Neural cell (in vitro differentiated cells): ENCODE measurements around the gene NOC2L. TPM values are rescaled to one million over a fixed set of nuclear protein-coding genes. Genes with fewer than 3 reads are reported as not detected.

Experiments used
- H2AFZ ChIP-seq: fragments of 200-600, 300-800 bp; sonication (generic), shearing (Covaris generic); 2 replicates; pipeline ENCODE4 v1.6.0; 2014; ENCODE audit warnings: low read depth, mild to moderate bottlenecking, antibody characterized with exemption, low read length, moderate library complexity
- H3F3A ChIP-seq: fragments of 200-600 bp; shearing (Covaris generic); 2 replicates; pipeline ENCODE4 v1.6.1; 2016; ENCODE audit warnings: mild to moderate bottlenecking, moderate library complexity, mixed read lengths, antibody characterized with exemption, low read length; ENCODE audit not compliant: insufficient read depth, poor library complexity, severe bottlenecking
- H3K27ac ChIP-seq: fragments of 200-600, 300-800 bp; sonication (generic), shearing (Covaris generic); 2 replicates; pipeline ENCODE4 v1.5.1; 2014; ENCODE audit warnings: mild to moderate bottlenecking, low read length, moderate library complexity
- H3K27me3 ChIP-seq: fragments of 300-800, 200-600 bp; sonication (generic), shearing (Covaris generic); 2 replicates; pipeline ENCODE4 v1.6.0; 2014; ENCODE audit warnings: mild to moderate bottlenecking, low read depth, low read length, moderate library complexity; ENCODE audit not compliant: insufficient read depth
- H3K36me3 ChIP-seq: fragments of 300-800, 200-600 bp; sonication (generic), shearing (Covaris generic); 2 replicates; pipeline ENCODE4 v1.5.1; 2014; ENCODE audit warnings: mild to moderate bottlenecking, antibody characterized with exemption, low read length, moderate library complexity; ENCODE audit not compliant: insufficient read depth
- H3K4me2 ChIP-seq: fragments of 300-800, 200-600 bp; sonication (generic), shearing (Covaris generic); 2 replicates; pipeline ENCODE4 v1.6.0; 2014; ENCODE audit warnings: mild to moderate bottlenecking, low read length
- H3K4me3 ChIP-seq: fragments of 300-800, 200-600 bp; sonication (generic), shearing (Covaris generic); 2 replicates; pipeline ENCODE4 v1.5.1; 2014; ENCODE audit warnings: mild to moderate bottlenecking, low read length, moderate library complexity
- H3K79me2 ChIP-seq: fragments of 200-600 bp; shearing (Covaris generic); replicated peaks from 2 replicates; pipeline ENCODE4 v1.6.0; 2014; ENCODE audit warnings: mild to moderate bottlenecking, low read length, moderate library complexity; ENCODE audit not compliant: insufficient read depth
- H3K9ac ChIP-seq: fragments of 300-800, 200-600 bp; sonication (generic), shearing (Covaris generic); 2 replicates; pipeline ENCODE4 v1.6.1; 2016; ENCODE audit warnings: mild to moderate bottlenecking, low read length, mixed read lengths
- H3K9me2 ChIP-seq: fragments of 200-600 bp; shearing (Covaris generic); 2 replicates; pipeline ENCODE4 v1.6.1; 2016; ENCODE audit warnings: mild to moderate bottlenecking, low read length, mixed read lengths; ENCODE audit not compliant: insufficient read depth
- H3K9me3 ChIP-seq: fragments of 200-600, 300-800 bp; sonication (generic), shearing (Covaris generic); 2 replicates; pipeline ENCODE4 v1.6.1; 2016; ENCODE audit warnings: mild to moderate bottlenecking, mixed run types, low read length, moderate library complexity, mixed read lengths
- H4K20me1 ChIP-seq: fragments of 200-600 bp; shearing (Covaris generic); 2 replicates; pipeline ENCODE4 v1.6.1; 2016; ENCODE audit warnings: mild to moderate bottlenecking, mixed run types; ENCODE audit not compliant: insufficient read depth
- EP300 ChIP-seq: fragments of 450-650 bp; conservative IDR thresholded peaks from 2 replicates; pipeline ENCODE4 v1.6.1; 2014; ENCODE audit warnings: antibody characterized with exemption, mild to moderate bottlenecking, moderate library complexity; ENCODE audit not compliant: poor library complexity, severe bottlenecking
- EZH2 ChIP-seq: fragments of 200-600, 300-800 bp; shearing (Covaris generic), sonication (generic); IDR thresholded peaks from 2 replicates; pipeline ENCODE4 v1.6.1; 2014; ENCODE audit warnings: antibody characterized with exemption, low read length, borderline replicate concordance, mild to moderate bottlenecking; ENCODE audit not compliant: insufficient read depth, poor library complexity, severe bottlenecking
- MXI1 ChIP-seq: fragments of 450-650 bp; conservative IDR thresholded peaks from 2 replicates; pipeline ENCODE4 v1.6.1; 2014; ENCODE audit warnings: antibody characterized with exemption, mild to moderate bottlenecking; ENCODE audit not compliant: poor library complexity, severe bottlenecking
- POLR2AphosphoS5 ChIP-seq: IDR thresholded peaks from 2 replicates; pipeline ENCODE4 v1.6.1; 2012
- RAD21 ChIP-seq: fragments of 450-650 bp; conservative IDR thresholded peaks from 2 replicates; pipeline ENCODE4 v1.6.1; 2014; ENCODE audit warnings: antibody characterized with exemption, mild to moderate bottlenecking, moderate library complexity
- REST ChIP-seq: IDR thresholded peaks from 2 replicates; pipeline ENCODE4 v1.6.1; 2012; ENCODE audit warnings: borderline replicate concordance
- SMC3 ChIP-seq: fragments of 450-650 bp; conservative IDR thresholded peaks from 2 replicates; pipeline ENCODE4 v1.6.1; 2014; ENCODE audit warnings: antibody characterized with exemption, mild to moderate bottlenecking, moderate library complexity; ENCODE audit not compliant: poor library complexity
- TAF1 ChIP-seq: IDR thresholded peaks from 2 replicates; pipeline ENCODE4 v1.6.1; 2012; ENCODE audit warnings: low read depth
- polyA plus RNA-seq: library from polyadenylated mRNA; depleted of rRNA; stranded (reverse); fragments of >200 nt; gene quantifications from 2 replicates; pipeline ENCODE4 v1.2.3, GENCODE V29; 2014
- TF ChIP-seq, protein P1 (sequence below): fragments of 450-650 bp; IDR thresholded peaks from 2 replicates; pipeline ENCODE4 v1.5.1; 2014; ENCODE audit warnings: antibody characterized with exemption, mild to moderate bottlenecking, moderate library complexity; ENCODE audit not compliant: poor library complexity, severe bottlenecking

The NOC2L gene
- polyA plus RNA-seq, 1 donor from 2014 or later: 77.2 TPM

GRCh38 chr1:966135-966703 lies 7.2 kb upstream of the NOC2L start, which contains the start of gene PLEKHN1:
Gene PLEKHN1, plus strand, starts transcription at chr1:966482. Its CDS starts 50 bp downstream, at chr1:966532.
- Histone ChIP-seq H3K36me3 (no peaks in the 10 kb centered on the region), H3K79me2 (no peaks in the 10 kb centered on the region), H2AFZ (no peak within 1 kb of the TSS), H3K9me3 (no peaks in the 10 kb centered on the region), H3K27ac (no peak within 1 kb of the TSS), H3K4me3 (peak within 1 kb of the TSS; percentile 55), H3K9ac (no peak within 1 kb of the TSS), H3F3A (no peaks in the 10 kb centered on the region), H3K4me2 (no peak within 1 kb of the TSS), H3K9me2 (no peaks in the 10 kb centered on the region), H3K27me3 (peaks cover 59% of the 10 kb centered on the region), H4K20me1 (no peaks in the 10 kb centered on the region)
- TF ChIP-seq EZH2 (no peak), POLR2AphosphoS5 (no peak), RAD21 (no peak)
- TF ChIP-seq, protein P1, sequence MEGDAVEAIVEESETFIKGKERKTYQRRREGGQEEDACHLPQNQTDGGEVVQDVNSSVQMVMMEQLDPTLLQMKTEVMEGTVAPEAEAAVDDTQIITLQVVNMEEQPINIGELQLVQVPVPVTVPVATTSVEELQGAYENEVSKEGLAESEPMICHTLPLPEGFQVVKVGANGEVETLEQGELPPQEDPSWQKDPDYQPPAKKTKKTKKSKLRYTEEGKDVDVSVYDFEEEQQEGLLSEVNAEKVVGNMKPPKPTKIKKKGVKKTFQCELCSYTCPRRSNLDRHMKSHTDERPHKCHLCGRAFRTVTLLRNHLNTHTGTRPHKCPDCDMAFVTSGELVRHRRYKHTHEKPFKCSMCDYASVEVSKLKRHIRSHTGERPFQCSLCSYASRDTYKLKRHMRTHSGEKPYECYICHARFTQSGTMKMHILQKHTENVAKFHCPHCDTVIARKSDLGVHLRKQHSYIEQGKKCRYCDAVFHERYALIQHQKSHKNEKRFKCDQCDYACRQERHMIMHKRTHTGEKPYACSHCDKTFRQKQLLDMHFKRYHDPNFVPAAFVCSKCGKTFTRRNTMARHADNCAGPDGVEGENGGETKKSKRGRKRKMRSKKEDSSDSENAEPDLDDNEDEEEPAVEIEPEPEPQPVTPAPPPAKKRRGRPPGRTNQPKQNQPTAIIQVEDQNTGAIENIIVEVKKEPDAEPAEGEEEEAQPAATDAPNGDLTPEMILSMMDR: no peak

DNA sequence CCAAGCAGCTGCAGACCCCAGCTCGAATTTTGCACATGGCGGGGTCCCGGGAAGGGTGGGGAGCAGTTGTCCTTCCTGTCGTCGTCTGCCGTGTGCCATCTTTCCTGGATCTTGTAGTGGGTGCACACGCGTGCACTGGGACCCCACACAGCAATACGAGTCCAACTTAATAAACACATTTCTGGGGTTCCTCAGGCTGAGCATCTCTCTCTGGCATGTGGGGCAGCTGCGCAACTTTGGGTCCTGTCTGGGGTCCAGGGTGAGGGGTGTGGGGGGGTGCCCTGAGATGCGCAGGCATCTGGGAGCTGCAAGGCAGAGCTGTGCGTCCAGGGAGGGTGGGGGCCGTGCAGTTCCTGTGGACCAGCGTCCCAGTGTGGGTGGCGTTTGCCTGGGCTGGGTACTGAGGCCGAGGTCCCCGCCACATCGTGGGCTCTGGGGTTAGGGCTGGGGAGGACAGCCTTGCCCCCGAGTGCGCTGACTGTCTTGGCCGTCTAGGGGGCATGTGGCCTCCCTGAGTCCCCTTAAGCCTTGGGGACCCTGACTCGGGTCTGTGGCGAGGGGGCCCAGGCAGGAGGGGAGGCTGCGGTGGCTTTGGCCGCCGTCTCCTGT lies 6.6 kb upstream of the NOC2L start:
- no peak overlapping the region for H3K4me2 ChIP-seq
- peaks cover 53% of the 10 kb centered on the region for H3K27me3 ChIP-seq
- H3K9ac ChIP-seq: no peak overlapping the region

More for the DNA sequence above, 6.6 kb upstream of the NOC2L start:
- H3K4me3 ChIP-seq: no peak overlapping the region
- H3K36me3 ChIP-seq: no peaks in the 10 kb centered on the region
- no peak overlapping the region for H3K27ac ChIP-seq
- no peaks in the 10 kb centered on the region for H3K79me2 ChIP-seq
- H3F3A ChIP-seq: no peaks in the 10 kb centered on the region
- no peak overlapping the region for H2AFZ ChIP-seq
- H3K9me2 ChIP-seq: no peaks in the 10 kb centered on the region
- TF ChIP-seq MXI1: no peak
- no peak for TF ChIP-seq EP300
- no peak for TF ChIP-seq EZH2
- TF ChIP-seq, protein P1: no peak
- no peak for TF ChIP-seq POLR2AphosphoS5
- TF ChIP-seq REST: no peak
- TF ChIP-seq RAD21: no peak
- no peak for TF ChIP-seq TAF1
- TF ChIP-seq SMC3: no peak
- H4K20me1 ChIP-seq: no peaks in the 10 kb centered on the region
- H3K9me3 ChIP-seq: no peaks in the 10 kb centered on the region
